ENCODE measurements around the gene ASAP2.

Gene ASAP2

GRCh38 chr2:9282128-9283112 lies 75.8 kb downstream of the ASAP2 start:
- Histone ChIP-seq H3K4me3 (ENCODE audit: low read depth in 1 of 2, low read length in 2 of 2) (no peak overlapping the region), H3K27me3 (ENCODE audit: control insufficient read depth in 1 of 2, insufficient read depth in 2 of 2, low read length in 2 of 2) (no peaks in the 10 kb centered on the region), H3K36me3 (ENCODE audit: control insufficient read depth in 1 of 2, insufficient read depth in 2 of 2, low read length in 2 of 2) (peaks cover 10 to 19% of the 10 kb centered on the region in 2 donors), H3K27ac (ENCODE audit: low read depth, low read length) (no peak overlapping the region), H3K4me1 (ENCODE audit: control insufficient read depth in 1 of 2, insufficient read depth in 2 of 2, low read length in 2 of 2) (peaks cover 0 to 12% of the 10 kb centered on the region in 2 donors), H3K9ac (ENCODE audit: low read depth in 1 of 2, low read length in 2 of 2) (no peak overlapping the region), H3K9me3 (ENCODE audit: control insufficient read depth in 1 of 2, low read length in 2 of 2) (no peaks in the 10 kb centered on the region)

GRCh38 chr2:9284521-9285297 lies 78.1 kb downstream of the ASAP2 start:
- H3K36me3 ChIP-seq (ENCODE audit: control insufficient read depth in 1 of 2, insufficient read depth in 2 of 2, low read length in 2 of 2), result peaks cover 10 to 16% of the 10 kb centered on the region in 2 donors
- H3K9ac ChIP-seq (ENCODE audit: low read depth in 1 of 2, low read length in 2 of 2), result no peak overlapping the region
- H3K4me1 ChIP-seq (ENCODE audit: control insufficient read depth in 1 of 2, insufficient read depth in 2 of 2, low read length in 2 of 2), result peaks cover 0 to 7% of the 10 kb centered on the region in 2 donors
- H3K9me3 ChIP-seq (ENCODE audit: control insufficient read depth in 1 of 2, low read length in 2 of 2), result no peaks in the 10 kb centered on the region
- no peaks in the 10 kb centered on the region for H3K27me3 ChIP-seq (ENCODE audit: control insufficient read depth in 1 of 2, insufficient read depth in 2 of 2, low read length in 2 of 2)
- H3K27ac ChIP-seq (ENCODE audit: low read depth, low read length), result no peak overlapping the region
- no peak overlapping the region for H3K4me3 ChIP-seq (ENCODE audit: low read depth in 1 of 2, low read length in 2 of 2)

DNA sequence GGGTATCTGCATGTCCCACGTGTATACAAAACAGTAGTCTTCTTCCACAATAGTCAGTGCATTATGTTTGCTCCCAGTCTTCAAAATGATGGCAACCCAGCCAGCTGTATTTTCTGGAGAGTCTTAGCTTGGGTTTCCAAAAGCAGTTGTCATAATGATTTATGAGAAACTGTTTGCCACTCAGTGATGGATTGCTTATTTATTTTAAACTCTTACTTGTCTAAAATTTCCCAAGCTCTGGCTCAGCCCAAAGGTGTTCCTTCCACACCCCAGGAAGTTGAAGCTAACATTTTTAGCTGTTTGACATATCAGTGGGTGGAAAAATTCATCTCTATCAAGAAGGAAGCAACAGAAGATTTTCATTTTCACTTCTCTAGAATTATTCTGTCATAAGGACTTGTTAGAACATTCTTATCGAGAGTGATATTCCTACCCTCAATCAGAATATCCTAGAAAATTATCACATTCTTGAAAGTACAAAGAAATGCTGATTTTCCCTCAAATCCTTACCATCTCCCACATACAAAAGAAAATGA lies 78.8 kb downstream of the ASAP2 start:
- Histone ChIP-seq H3K4me1 (ENCODE audit: control insufficient read depth in 1 of 2, insufficient read depth in 2 of 2, low read length in 2 of 2) (peaks cover 0 to 7% of the 10 kb centered on the region in 2 donors), H3K27me3 (ENCODE audit: control insufficient read depth in 1 of 2, insufficient read depth in 2 of 2, low read length in 2 of 2) (no peaks in the 10 kb centered on the region), H3K4me3 (ENCODE audit: low read depth in 1 of 2, low read length in 2 of 2) (no peak overlapping the region), H3K36me3 (ENCODE audit: control insufficient read depth in 1 of 2, insufficient read depth in 2 of 2, low read length in 2 of 2) (peaks cover 5 to 13% of the 10 kb centered on the region in 2 donors), H3K27ac (ENCODE audit: low read depth, low read length) (no peak overlapping the region), H3K9ac (ENCODE audit: low read depth in 1 of 2, low read length in 2 of 2) (no peak overlapping the region), H3K9me3 (ENCODE audit: control insufficient read depth in 1 of 2, low read length in 2 of 2) (no peaks in the 10 kb centered on the region)

DNA sequence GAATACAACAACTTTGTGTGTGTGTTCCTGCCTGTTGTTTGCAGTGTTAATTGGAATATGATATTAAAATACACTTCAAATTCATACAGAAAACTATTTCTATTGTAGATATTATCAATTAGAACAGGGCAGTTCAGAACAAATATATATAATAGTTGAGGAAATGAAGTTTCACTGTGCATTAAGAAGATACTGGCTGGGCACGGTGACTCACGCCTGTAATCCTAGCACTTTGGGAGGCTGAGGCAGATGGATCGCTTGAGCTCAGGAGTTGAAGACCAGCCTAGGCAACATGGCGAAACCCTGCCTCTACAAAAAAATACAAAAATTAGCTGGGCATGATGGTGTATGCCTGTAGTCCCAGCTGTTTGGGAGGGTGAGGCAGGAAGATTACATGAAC lies 79.3 kb downstream of the ASAP2 start:
- Histone ChIP-seq H3K36me3 (ENCODE audit: control insufficient read depth in 1 of 2, insufficient read depth in 2 of 2, low read length in 2 of 2) (peaks cover under 1 to 11% of the 10 kb centered on the region in 2 donors), H3K4me1 (ENCODE audit: control insufficient read depth in 1 of 2, insufficient read depth in 2 of 2, low read length in 2 of 2) (peaks cover 0 to 7% of the 10 kb centered on the region in 2 donors), H3K27me3 (ENCODE audit: control insufficient read depth in 1 of 2, insufficient read depth in 2 of 2, low read length in 2 of 2) (no peaks in the 10 kb centered on the region), H3K4me3 (ENCODE audit: low read depth in 1 of 2, low read length in 2 of 2) (no peak overlapping the region), H3K9me3 (ENCODE audit: control insufficient read depth in 1 of 2, low read length in 2 of 2) (no peaks in the 10 kb centered on the region), H3K27ac (ENCODE audit: low read depth, low read length) (no peak overlapping the region), H3K9ac (ENCODE audit: low read depth in 1 of 2, low read length in 2 of 2) (no peak overlapping the region)

GRCh38 chr2:9286554-9287399 lies 80.2 kb downstream of the ASAP2 start:
- no peak overlapping the region for H3K9ac ChIP-seq (ENCODE audit: low read depth in 1 of 2, low read length in 2 of 2)
- H3K4me1 ChIP-seq (ENCODE audit: control insufficient read depth in 1 of 2, insufficient read depth in 2 of 2, low read length in 2 of 2), result peaks cover 0 to 7% of the 10 kb centered on the region in 2 donors
- H3K4me3 ChIP-seq (ENCODE audit: low read depth in 1 of 2, low read length in 2 of 2), result no peak overlapping the region
- peaks cover 0 to 11% of the 10 kb centered on the region in 2 donors for H3K36me3 ChIP-seq (ENCODE audit: control insufficient read depth in 1 of 2, insufficient read depth in 2 of 2, low read length in 2 of 2)
- no peaks in the 10 kb centered on the region for H3K27me3 ChIP-seq (ENCODE audit: control insufficient read depth in 1 of 2, insufficient read depth in 2 of 2, low read length in 2 of 2)
- H3K9me3 ChIP-seq (ENCODE audit: control insufficient read depth in 1 of 2, low read length in 2 of 2), result no peaks in the 10 kb centered on the region
- H3K27ac ChIP-seq (ENCODE audit: low read depth, low read length), result no peak overlapping the region

DNA sequence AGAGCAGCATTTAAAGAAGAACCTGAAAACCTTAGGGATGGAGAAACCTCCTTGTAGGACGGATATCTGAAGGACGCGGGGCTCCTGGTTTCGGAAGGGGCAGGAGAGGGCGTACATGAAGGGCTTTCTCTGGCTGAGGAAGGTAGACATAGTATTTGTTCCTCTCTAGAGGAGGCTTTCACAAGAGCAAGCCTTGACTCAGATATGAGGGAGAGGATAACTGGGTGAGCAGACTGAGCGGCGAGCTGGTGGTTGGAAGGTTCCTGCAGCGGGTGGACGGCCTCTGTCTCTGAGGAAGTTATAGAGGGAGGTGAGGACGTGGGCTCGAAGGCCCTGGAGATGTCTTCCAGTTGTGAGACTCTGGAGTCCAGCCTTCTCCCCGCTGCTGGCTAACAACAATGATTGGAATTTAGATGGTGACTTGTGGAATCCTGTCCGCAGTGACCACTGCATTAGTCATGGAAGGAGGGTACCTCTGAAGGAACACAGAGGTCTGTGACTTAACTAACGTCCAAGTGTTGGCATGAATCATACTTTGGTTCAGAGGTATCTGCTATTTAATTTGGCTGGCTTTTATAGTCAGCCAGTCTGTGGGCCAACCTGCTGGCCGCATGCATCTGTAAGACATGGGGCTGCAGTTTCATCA lies 80.9 kb downstream of the ASAP2 start:
- no peak overlapping the region for H3K4me3 ChIP-seq (ENCODE audit: low read depth in 1 of 2, low read length in 2 of 2)
- H3K36me3 ChIP-seq (ENCODE audit: control insufficient read depth in 1 of 2, insufficient read depth in 2 of 2, low read length in 2 of 2), result peaks cover 0 to 11% of the 10 kb centered on the region in 2 donors
- peaks cover 0 to 2% of the 10 kb centered on the region in 2 donors for H3K4me1 ChIP-seq (ENCODE audit: control insufficient read depth in 1 of 2, insufficient read depth in 2 of 2, low read length in 2 of 2)
- H3K27me3 ChIP-seq (ENCODE audit: control insufficient read depth in 1 of 2, insufficient read depth in 2 of 2, low read length in 2 of 2), result no peaks in the 10 kb centered on the region
- H3K9ac ChIP-seq (ENCODE audit: low read depth in 1 of 2, low read length in 2 of 2), result no peak overlapping the region
- no peak overlapping the region for H3K27ac ChIP-seq (ENCODE audit: low read depth, low read length)
- no peaks in the 10 kb centered on the region for H3K9me3 ChIP-seq (ENCODE audit: control insufficient read depth in 1 of 2, low read length in 2 of 2)

DNA sequence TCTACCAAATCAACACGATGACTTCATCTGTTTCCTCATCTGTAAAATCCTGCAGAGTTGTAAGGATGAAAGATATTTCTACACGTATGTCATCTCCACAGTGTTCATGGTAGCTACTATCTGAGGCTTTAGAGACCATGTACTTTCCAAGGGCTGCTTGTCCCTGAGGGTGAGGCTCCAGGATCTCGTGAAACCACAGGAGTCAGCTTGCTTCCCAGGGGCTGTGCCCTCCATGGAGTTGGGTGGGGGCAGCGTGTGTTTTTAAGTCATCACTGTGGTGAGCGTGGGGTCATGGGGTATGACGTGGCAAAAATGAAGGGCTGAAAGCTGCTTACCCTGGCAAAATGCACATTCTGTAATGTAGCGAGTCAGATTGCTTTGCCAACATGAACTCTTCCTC lies 81.6 kb downstream of the ASAP2 start:
- Histone ChIP-seq H3K4me1 (ENCODE audit: control insufficient read depth in 1 of 2, insufficient read depth in 2 of 2, low read length in 2 of 2) (no peaks in the 10 kb centered on the region), H3K36me3 (ENCODE audit: control insufficient read depth in 1 of 2, insufficient read depth in 2 of 2, low read length in 2 of 2) (peaks cover 0 to 11% of the 10 kb centered on the region in 2 donors), H3K9me3 (ENCODE audit: control insufficient read depth in 1 of 2, low read length in 2 of 2) (no peaks in the 10 kb centered on the region), H3K9ac (ENCODE audit: low read depth in 1 of 2, low read length in 2 of 2) (no peak overlapping the region), H3K4me3 (ENCODE audit: low read depth in 1 of 2, low read length in 2 of 2) (no peak overlapping the region), H3K27me3 (ENCODE audit: control insufficient read depth in 1 of 2, insufficient read depth in 2 of 2, low read length in 2 of 2) (no peaks in the 10 kb centered on the region), H3K27ac (ENCODE audit: low read depth, low read length) (no peak overlapping the region)

GRCh38 chr2:9288681-9289338 lies 82.2 kb downstream of the ASAP2 start:
- Histone ChIP-seq H3K9me3 (ENCODE audit: control insufficient read depth in 1 of 2, low read length in 2 of 2) (no peaks in the 10 kb centered on the region), H3K27me3 (ENCODE audit: control insufficient read depth in 1 of 2, insufficient read depth in 2 of 2, low read length in 2 of 2) (no peaks in the 10 kb centered on the region), H3K4me1 (ENCODE audit: control insufficient read depth in 1 of 2, insufficient read depth in 2 of 2, low read length in 2 of 2) (no peaks in the 10 kb centered on the region), H3K9ac (ENCODE audit: low read depth in 1 of 2, low read length in 2 of 2) (no peak overlapping the region), H3K4me3 (ENCODE audit: low read depth in 1 of 2, low read length in 2 of 2) (no peak overlapping the region), H3K36me3 (ENCODE audit: control insufficient read depth in 1 of 2, insufficient read depth in 2 of 2, low read length in 2 of 2) (peaks cover 0 to 9% of the 10 kb centered on the region in 2 donors), H3K27ac (ENCODE audit: low read depth, low read length) (no peak overlapping the region)

DNA sequence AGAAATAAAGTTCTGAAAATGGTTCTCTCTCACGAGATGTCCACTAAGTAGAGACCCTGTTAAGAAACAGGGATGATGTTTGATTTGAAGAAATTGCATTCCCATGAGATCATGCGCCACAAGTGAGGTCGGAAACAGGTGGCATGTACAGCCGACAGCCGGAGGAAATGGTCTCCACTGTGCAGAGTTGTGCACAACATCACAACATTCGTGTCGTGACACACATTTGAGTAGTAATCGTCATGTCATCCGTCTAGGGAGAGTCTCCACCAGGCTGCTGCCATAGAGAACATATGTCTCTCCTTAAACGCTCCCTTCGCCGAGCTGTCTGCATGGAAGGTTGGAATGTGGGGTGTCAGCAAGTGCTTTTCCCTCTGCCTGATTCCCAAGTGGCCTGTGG lies 84.7 kb downstream of the ASAP2 start:
- H3K36me3 ChIP-seq (ENCODE audit: control insufficient read depth in 1 of 2, insufficient read depth in 2 of 2, low read length in 2 of 2), result peaks cover 0 to 5% of the 10 kb centered on the region in 2 donors
- no peaks in the 10 kb centered on the region for H3K27me3 ChIP-seq (ENCODE audit: control insufficient read depth in 1 of 2, insufficient read depth in 2 of 2, low read length in 2 of 2)
- H3K9me3 ChIP-seq (ENCODE audit: control insufficient read depth in 1 of 2, low read length in 2 of 2), result no peaks in the 10 kb centered on the region
- no peak overlapping the region for H3K9ac ChIP-seq (ENCODE audit: low read depth in 1 of 2, low read length in 2 of 2)
- H3K4me1 ChIP-seq (ENCODE audit: control insufficient read depth in 1 of 2, insufficient read depth in 2 of 2, low read length in 2 of 2), result no peaks in the 10 kb centered on the region
- H3K27ac ChIP-seq (ENCODE audit: low read depth, low read length), result no peak overlapping the region
- H3K4me3 ChIP-seq (ENCODE audit: low read depth in 1 of 2, low read length in 2 of 2), result no peak overlapping the region
